Cerebellar nuclear complex (tissue), 1 donor: ENCODE data around the gene NAT10.
"Not testable (repeated sequence)": the region's sequence is repeated elsewhere in the genome, so short reads cannot be mapped to it uniquely, and the experiment has no call there.

Source experiments
- DNase-seq, 2 experiments: peaks; one replicate each; lab custom pipeline; 2025; lab: John Stamatoyannopoulos, UW

NAT10 gene

DNA sequence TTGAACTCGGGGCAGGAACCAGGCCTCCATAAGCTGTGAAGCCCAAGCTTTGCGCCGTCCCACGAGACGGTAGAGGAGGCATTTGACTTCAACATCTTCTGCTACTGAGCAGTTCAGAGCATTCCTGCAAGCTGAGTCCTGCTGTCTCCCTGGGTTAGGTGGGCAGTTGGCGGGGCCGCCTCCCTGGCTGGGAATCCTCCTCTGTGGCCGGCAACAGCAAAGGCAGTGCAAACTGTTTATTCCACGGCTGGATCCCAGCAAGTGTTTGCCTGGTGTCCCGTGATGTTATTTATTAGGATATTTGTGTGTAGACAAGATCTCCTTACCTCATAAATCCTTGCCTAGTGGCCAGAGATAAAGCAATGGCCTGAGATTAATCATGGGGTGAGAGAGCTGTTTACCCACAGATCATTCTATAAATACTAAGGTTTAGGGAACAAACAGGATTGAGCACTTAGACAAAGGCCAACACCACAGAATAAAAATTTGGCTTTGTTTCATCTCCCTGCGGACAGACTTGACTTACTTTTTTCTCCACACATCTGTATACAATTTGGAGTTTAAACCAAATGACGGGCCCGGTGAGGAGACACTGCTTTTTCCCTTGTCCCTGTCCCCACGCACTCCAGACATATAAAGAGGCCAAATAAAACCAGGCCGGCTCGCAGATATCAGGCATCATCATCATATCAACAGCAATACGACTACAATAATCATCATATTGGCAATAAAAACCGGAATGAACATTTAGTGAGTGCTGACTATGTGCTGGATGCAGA is 63.4 kb downstream of the NAT10 start:
- no peak for DNase-seq

DNA sequence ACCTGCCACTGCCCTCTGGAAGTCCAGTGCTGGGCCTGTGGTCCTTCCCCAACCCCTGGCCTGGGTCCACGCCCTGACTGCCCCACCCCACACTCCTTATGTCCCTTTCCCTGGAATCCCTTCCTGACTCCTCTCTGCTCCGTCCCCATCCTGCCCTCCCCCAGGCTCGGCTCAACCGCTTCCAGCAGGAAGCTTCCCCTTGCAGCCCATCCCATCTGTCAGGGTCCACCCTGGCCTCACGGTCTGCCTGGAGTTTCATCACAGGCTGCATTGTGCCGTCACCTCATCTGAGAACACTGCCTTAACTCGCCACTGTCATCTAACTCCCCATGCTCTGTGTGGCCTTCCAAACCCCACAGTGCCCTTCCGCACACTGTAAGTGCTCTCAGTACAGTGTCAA is 64.3 kb downstream of the NAT10 start:
- DNase-seq: no peak

DNA sequence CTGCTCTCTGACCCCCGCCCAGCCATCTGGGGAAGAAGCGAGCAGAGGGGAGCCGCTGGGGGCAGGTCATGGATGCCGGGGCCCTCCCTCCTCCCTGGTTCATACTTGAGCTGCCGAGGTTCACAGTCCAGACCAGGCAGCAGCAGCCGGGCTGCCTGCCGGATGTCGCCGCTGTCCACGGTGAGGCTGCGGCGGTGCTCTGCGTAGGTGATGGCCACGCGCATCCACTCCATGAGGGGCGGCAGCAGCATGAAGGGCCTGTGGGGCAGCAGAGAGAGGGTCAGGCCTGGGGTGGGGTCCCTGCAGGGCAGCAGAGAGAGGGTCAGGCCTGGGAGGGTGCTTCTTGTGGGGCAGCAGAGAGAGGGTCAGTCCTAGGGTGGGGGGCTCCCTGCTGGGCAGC is 67.6 kb downstream of the NAT10 start:
- DNase-seq: no peak

DNA sequence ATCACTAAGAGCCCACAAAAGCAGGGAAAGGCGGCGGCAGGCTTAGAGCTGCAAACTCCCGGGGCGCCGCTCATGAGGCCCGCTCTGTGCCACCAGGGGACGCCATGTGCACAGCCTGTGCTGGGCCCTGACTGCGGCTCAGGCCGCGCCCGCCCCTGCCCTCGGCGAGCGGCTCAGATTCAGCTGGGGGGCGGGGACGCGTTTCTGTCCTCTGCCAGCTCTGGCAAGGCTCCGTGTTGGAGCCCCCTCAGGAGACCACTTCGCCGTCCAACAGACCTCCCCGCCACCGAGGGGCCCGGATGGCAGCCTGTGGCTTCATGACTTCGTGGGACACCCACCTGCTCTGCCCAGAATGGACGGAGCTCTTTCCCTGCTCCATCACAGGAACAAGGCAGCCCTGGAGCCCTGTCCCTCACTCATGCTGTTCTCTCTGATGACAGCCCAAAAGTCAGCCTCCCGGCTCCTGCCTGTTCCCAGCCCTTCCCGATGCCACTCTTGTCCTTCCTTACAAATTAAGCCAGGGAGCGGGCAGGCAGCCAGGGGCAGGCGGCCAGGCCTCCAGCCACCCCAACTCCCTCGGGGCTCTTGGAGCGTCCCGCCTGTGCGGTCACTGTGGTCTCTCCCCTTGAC is 69.1 kb downstream of the NAT10 start:
- no peak for DNase-seq

DNA sequence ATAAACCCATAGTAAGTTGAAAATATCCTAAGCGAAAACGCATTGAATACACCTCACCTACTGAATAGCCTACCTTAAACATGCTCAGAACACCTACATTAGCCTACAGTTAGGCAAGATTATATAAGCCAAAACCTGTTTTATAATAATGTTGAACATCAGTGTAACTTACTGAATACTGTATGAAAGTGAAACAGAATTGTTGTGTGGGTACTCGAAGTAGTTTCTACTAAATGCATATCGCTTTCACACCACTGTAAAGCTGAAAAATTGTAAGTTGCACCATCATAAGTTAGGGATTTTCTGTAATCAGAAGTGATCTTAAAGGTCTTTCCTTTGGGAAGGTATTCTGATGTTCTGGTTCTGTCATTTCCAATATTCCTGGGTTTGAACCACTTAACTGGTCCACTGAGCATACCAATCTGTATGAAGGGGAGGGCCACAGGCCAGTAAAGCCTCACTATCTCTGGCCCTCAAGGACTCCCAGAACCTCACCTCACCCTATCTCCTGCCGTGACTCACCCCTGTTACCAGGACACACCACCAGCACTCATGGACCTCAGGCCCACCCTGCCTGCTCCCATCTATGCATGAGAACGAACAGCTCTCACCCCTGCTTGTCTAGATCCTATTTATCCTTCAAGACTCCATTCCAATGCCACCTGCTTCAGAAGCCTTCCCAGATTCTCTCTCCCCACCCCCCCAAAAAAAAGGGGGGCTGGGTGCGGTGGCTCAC is 70.0 kb downstream of the NAT10 start:
- DNase-seq: no peak

DNA sequence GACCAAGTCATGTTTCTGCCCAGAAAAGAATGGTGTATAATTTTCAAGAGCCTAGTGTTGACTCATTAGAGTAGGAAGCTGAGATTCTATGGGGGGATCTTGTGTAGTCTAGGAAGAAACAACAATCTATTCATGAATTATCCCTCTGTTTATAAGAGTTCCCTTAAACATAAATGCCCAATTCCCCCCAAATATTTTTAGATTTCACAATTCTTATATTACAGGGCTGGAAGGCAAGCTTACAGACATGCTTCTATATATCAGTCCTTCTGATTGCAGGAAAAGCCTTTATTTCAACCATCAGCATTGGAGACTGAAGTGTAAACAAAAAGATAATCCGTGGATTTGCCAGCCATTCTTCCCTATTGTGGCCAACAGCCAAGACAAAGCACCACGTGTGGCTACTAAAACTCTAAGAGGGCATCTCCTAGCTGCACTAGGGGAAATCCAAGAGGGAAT is 71.4 kb downstream of the NAT10 start:
- no peak for DNase-seq

DNA sequence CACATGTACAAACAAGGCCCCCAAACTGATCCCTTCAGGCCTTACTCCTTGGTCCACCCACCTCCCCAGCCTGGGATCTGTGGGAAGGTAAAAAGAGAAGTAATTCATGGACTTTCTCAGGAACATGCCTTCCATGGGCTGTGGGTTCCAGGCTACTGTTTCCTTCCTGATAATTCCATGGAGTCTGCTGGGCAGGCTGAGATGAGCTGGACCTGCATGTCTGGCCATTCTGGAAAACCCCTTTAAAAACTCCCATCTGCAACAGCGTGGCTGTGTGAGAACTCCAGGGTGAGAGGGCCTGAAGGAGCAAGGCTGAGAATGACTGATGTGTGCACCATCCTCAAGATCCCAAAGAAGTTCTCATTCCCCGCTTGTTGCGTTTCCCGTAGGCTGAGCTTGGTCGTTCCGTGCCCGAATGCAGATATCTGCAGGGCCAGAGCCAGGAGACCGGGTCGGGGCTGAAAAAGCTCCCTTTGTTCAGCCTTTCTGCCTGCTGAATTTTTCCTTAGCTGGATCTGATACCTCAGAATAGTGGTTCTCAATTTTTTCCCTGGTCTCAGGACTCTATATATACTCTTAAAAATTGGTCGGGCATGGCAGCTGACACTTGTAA is 72.9 kb downstream of the NAT10 start:
- DNase-seq: no peak

DNA sequence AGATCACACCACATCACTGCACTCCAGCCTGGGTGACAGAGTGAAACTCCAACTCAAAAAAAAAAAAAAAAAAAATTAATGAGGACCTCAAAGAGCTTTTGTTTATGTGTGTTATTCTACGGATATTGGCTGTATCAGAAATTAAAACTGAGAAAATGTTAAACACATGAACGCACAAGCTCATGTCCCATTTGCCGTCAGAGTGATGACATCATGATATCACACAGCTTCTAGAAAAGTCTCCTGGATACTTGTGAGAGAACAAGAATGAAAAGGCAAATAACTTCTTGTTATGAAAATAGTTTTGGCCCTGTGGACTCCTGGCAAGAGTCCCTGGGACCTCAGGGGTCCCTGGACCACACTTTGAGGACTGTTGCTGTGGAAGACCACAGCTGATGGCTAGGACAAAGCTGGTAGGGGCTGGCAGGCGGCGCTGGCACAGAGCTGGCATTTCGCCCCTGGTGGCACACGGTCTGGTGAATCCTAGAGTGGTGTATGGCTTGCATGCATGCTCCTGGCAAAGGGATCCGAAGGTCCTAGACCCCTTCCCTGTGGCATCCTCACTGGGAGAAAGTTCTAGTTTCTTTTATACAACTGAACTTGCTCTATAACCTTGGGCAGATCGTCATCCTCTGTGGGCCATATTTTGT is 73.7 kb downstream of the NAT10 start:
- no peak for DNase-seq

DNA sequence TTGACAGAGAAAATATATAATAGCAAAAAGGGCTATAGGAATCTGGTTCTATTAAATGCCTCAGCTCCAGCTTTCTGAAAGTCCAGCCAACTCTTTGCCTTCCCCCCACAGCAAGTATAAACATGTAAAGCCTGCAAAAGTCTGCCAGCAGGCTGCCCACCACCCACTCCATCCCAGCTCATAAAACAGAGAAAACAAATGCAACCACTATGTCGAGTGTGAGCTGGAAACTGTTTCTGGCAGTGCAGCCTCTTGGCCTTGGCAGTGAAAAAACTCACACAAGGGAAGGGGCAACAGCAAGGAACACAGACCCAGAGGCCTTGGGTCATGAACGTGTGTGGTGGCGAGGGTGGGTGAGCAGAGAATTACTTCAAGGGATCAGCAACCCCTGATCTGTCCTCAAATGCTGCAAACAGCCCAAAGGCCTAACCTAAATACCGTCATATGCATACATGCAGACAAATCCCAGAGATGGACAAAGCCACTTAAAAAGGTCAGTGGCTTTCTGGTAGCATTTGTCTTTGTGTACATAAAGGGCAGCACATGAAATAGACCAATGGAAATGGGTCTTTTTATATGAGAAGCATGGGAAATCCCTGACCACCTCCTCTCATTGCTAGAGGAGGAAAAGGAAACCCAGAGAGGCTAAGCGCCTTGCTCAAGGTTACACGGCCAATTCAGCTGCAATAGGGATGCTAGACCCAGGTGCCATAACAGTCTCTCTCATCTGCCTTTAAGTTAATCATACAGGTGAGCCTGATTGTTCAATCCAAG is 74.8 kb downstream of the NAT10 start:
- no peak for DNase-seq

DNA sequence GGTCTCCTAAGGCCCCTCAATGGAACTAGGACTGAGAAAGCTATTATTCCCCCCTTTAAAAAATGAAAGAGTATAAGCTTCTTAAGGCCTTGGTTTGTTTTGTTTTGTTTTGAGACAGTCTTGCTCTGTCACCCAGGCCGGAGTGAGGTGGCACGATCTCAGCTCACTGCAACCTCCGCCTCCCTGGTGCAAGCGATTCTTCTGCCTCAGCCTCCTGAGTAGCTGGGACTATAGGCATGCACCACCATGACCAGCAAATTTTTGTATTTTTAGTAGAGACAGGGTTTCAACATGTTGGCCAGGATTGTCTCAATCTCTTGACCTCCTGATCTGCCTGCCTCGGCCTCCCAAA is 75.4 kb downstream of the NAT10 start:
- DNase-seq: not testable (repeated sequence)

DNA sequence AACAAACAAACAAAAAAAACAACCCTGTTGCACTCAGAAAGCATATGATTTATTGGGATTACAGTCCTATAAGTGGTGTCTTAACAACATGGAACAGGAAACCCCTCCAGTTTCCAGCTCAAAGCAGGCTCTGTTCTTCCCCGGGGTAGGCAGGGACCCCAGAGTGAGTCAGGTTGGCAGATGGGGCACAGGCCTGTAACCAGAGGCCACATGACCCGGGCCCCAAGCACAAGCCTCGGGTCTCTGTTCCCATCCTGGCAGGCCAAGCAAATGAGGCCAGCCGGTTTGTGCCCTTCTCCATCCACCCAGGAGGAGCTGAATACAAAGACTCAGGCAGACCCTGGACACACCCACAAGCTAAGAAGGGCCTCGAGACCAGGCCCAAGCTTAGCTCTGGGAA is 75.8 kb downstream of the NAT10 start:
- DNase-seq: no peak

DNA sequence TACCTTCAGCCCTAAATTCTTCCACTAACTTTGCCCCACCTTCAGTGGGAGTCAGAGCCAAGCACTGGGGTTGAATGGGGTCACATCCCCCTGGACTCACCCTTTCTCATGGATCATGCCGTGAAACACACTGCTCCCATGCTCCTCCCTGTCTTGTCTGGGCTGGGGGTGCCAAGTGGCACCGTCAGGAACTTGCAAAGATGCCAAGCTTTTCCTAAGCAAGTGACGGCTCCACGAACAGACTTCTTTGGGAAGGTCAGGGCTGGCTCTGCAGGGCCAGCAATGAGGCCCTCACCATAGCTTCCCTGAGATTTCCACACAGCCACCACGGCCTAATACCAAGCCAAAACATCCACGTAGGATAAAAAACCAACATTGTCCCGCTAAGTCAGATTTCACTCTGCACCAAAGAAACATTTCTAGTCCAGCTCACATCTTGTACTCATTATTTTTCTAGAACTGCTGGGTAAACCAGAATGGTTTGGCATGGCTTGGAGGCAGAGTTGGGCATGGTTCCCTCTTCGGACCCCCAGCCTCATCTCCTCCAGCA is 76.5 kb downstream of the NAT10 start:
- no peak for DNase-seq

DNA sequence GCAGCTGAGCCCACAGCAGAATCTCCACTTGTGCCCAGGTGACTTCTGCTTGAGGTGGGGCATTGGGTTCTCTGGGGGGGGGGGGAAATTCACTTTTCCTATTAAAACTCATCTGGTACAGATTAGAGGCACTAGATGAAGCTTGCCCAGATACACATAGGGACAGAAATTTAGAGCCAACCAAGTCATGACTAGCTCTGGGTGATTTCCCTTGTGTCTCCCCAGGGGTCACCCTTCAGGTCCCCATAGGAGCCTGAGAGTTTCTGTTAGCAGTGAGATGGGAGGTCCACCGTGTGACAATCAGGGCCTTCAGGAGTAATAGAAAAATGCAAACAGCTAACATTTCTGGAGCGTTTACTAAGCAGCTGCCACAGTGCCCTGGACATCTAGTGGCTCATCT is 77.0 kb downstream of the NAT10 start:
- DNase-seq: no peak

DNA sequence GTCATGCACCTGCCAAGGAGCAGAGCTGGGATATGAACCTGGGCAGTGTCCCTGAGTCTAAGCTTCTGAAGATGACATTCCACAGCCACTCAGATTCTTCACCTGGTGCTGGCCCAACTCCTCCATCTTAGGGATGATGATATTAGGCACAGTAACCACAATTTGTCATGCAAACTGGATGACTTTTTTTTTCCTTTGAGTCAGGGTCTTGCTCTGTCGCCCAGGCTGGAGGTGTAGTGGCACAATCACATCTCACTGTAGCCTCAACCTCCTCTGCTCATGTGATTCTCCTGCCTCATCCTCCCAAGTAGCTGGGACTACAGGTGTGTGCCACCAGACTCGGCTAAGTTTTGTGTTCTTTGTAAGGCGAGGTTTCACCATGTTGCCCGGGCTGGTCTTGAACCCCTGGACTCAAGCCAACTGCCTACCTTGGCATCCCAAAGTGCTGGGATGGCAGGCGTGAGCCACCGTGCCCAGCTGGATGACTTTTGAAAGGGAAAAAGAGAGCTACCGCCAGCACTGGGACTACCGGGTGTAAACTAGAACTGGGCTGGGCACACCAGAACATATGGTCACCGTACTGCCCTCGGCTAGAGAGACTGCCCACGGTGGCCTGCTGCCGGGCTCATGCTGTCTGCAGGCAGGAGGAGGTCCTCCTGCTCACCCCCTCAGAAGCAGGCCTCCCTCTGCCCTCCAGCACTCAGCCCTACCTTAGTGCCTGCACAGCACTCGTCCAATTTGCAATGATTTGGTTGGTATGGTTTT is 77.7 kb downstream of the NAT10 start:
- no peak for DNase-seq

DNA sequence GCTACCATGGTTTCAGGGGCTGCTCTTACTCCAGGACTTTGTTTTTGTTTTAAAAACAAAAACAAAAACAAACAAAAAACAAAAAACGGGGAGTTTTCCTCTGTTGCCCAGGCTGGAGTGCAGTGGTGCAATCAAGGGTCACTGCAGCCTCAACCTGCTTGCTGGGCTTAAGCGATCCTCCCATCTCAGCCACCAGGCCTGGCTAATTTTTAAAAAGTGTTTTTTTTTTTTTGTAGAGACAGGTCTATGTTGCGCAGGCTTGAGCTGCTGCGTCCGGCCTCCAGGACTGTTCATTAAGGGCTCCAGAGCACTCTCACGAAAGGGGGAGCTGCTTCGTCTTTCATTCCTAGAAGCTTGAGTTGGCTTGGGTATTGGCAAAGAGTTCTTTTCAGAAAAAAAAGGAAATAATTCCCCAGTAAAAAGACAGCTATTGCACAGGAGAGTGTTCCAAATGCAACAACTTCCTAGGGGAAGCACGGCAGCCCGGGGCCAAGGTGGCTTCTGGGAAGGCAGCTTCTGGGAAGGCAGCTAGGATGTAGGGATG is 78.5 kb downstream of the NAT10 start:
- DNase-seq: no peak

DNA sequence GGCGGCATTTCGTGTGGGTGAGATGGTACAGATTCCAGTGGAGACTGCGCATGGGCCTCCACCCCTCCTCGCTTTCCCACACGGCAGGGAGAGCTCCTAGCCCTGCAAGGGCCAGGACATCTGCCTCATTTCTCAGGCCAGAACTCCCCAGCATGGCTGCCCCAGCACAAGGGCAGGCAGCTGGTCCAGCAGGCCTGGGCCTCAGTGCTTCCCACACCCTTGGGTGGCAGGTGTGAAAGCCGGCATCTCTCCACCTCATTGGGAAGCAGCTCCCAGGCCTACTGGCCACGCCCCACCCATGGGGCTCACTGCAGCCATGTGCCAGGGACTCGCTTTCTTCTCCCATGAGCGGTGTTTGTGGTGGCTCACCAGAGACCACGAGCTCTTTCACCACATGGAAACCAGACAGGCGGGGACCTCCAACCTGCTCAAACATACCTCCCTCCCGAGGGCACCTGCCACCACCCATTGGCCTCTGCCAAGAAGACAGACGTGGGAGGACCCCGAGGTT is 79.1 kb downstream of the NAT10 start:
- no peak for DNase-seq

DNA sequence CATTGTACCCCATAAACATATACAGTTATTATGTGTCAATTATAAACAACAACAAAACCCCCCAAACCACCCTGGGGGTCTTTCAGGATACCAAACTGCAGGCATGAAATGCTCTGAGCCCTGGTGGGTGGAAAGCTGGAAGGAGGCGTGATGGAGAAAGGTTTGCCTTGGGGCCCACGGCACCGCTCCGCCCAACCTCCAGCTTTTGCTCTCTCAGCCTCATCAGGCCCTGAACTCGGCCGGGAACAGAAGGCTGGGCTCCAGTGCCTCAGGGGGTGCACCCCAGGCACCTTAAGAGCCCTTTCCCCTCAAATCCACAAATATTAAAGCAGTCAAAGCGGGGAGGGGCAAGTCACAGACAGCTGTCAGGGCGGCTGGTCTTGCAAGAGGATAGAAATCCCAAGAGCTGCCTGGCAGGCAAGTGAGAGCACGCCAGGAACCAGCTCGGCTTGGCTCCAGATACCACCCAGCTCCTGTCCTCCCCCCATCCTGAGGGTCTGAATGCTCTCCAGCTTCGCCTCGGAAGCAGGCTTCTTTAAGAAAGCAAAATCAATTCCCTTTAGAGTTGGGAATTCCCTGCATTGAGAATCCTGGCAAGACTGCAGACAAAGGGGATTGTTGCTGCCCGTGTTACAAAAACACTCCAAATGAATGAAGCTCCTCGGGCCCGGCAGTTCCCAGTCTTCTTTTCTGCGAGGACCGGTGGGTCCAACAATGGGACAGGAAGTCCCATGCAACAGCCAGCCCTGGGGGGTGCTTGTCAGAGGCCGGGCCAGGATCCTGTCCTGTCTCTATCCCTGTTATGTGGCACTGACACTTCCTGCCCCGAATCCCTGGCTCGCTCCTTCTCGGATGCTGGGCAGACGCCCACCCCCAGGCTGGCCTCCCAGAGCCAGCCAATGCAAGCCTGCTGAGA is 80.8 kb downstream of the NAT10 start:
- no peak for DNase-seq

DNA sequence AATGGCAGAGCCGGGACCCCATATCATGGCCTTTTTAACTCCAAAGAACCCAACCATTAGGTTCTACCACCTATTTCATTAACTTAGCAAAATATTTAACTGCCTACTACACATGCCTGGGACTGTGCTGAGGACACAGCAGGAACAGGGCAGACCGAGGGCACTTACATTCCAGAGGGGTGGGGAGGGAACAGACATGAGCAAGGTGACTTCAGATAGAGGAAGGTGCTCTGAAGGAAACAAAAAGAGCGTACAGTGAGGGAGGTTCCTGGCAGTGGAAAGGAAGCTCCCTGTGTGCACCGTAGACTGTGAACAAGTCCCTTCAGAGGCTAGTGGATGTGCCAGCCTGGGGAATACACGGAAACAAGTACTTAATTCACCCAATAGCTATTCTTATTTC is 82.8 kb downstream of the NAT10 start:
- no peak for DNase-seq

DNA sequence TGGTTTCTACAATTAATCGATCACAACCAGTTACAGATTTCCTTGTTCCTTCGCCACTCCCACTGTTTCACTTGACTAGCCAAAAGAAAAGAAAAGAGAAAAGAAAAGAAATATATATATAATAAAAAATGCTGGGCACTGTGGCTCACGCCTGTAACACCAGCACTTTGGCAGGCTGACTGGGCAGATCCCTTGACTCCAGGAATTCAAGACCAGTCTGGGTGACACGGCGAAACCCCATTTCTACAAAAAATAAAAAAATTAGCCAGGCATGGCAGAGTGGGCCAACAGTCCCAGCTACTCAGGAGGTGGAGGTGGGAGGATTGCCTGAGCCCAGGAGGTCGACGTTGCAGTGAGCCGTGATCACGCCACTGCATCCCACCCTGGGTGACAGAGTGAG is 83.8 kb downstream of the NAT10 start:
- DNase-seq: no peak
